DMS79 (cell line): ENCODE data around the gene LOXL3.

ENCODE experiments used
- DNase-seq: peaks from one replicate; lab custom pipeline; 2025; lab: John Stamatoyannopoulos, UW

The LOXL3 gene

DNA sequence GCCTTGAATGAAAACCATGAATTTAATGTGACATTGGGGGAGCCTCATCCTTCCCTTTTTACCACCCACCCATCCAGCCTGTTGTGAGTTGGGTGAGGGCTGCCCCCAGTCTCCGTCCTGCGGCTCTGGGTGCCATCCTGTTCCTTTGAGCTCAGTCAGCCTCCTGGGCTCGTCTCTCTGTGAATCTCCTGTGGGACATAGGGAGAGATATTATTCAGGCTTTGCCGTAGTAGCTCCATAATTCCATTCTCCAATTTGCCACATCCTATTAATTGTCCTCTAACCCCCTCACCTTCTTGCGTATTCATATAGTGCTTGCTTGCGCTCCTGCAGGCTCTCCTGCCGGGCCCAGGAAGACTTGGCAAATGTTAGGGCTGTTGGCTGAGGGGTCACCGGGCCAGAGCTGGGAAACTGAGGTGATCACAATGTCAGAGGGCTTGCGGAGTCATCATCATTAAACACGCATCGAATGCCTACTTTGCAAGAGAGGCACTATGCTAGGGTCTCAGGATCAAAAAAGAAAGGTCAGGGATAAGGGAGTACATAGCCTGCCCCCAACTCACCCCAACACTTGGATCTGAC lies 27.0 kb downstream of the LOXL3 start:
- DNase-seq = no peak

DNA sequence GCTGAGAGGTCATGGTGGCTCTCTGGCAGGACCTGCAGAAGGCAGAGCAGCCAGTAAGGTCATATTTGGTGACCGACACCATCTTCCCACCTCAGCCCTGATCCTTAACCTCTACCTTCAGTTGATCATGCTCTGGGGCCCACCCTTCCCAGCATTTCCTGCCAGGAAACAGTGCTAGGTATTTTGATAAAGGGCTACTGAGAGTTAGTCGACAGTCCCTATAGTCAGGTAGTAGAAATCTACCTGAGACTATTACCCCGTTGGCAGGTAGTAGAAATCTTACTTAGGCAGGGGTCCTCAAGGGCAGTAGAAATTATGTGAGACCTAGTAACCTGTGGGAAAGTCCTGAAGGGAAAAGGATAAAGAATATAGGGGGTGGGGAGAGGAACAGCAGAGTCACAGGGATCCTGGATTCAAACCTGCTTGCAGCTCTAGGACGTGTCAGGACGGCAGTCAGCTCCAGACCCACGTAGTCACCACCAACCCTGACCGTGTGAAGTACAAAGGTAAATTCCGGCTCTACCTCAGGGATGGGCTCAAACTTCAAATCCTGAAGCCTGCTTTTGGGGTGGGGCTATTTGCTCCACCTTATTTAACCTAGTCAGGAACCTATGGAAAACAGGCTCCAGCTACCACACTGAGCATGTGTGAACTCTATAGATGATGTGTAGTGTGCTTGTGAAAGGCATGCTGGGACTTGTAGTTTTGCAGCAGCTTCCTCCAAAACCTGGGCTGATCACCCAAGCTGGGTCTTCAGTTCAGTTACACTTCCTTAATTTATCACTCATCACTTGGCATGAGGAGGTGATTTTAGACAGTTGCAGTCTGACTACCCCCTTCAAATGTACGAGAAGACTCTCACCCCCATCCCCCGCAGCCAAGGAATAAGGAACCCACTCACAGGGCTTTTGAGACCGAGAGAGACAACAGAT lies 27.8 kb downstream of the LOXL3 start, which contains the start of gene DQX1:
Gene DQX1, minus strand, starts transcription at position 515 of the 932 bp plus-strand sequence. Its CDS starts 502 bp downstream, at position 13.
- DNase-seq = no peak

DNA sequence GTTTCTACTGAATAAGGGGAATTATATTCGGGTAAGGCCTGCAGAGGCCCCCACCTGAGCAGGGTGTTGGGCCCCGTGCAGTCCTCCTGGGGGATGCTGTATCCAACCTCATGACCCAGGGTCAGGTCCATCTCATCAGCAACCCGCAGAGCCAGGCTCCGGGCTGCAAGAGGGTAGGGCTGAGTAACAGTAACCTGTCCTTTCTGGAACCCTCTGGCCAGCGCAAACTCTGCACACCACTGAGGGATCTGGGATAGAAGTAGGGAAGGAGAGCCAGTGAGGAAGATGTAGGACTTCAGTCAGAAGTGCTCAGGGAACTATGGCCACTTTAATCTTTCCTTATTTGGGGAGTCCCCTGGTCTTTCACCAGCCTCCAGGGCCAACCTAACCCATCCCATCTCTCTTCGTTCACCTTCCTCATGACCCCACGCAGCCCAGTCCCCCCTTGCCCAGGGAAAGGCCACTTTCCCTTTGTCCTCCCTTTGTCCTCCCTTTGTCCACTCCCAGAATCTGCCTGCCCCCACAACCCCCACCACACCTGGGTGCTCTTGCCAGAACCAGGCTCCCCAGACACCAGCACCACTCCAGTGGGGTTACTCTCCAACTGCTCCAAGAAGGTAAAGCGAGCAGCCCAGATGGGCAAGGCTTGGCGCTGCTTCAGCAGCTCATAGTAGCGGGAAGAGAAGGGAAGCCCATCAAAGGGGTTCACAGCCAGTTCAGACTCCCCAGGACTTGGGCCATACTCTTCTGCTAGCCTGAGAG lies 28.6 kb downstream of the LOXL3 start:
- DNase-seq = no peak

DNA sequence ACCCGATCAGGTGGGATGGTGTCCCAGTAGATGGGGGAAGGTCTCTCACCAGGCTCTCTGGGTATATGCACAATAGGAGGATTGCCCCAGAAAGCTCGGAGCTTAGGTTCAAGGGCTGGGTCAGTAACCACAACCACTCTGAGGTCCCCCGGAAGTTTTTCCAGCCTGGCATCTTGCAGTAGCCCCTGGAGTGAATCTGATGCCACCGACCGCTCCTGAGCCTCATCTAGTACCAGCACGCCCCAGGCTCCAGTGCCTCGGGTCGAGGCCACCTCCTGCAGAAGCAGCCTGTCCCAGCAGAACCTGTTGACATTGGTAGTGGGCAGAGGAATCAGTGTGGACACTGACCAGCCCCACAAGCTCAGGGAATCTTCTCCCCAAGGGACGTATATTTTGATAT lies 29.7 kb downstream of the LOXL3 start:
- DNase-seq = no peak

DNA sequence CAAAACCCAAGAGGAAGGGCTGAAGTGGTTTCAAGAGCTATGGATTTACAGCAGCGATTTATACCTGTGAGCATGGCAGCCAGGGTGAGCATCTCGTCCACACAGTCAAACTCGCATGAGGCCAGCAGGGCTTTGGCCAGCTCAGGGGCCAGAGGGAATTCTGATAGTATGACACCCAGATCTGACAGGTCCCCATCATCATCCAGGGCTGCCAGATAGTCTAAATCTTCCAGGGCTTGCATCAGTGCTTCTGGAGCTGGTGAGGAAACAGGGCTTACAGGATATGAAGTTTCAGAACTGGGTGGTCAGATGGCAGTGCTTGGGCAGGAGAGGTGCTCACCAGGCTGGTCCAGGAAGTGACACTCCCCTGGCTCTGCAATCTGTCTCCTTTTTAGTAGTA lies 31.2 kb downstream of the LOXL3 start:
- no peak for DNase-seq

DNA sequence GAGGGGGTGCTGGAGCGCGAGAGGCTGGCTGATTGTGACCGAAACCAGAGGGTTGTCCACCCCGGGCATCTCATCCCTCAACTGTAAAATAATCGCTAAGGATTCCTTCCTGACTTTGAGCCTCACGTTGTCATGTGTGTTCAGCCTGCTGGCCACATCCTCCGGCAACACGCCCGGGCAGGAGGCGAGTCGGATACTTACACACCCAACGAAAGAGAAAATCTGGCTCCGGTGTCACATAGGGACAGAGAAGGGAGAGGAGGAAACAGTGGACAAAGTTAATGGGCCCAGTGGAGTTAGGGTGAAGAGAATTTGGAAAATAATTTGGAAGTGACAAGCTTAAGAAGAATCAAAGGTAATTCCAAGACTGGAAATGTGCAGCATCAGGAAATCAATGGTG lies 37.1 kb downstream of the LOXL3 start:
- no peak for DNase-seq

DNA sequence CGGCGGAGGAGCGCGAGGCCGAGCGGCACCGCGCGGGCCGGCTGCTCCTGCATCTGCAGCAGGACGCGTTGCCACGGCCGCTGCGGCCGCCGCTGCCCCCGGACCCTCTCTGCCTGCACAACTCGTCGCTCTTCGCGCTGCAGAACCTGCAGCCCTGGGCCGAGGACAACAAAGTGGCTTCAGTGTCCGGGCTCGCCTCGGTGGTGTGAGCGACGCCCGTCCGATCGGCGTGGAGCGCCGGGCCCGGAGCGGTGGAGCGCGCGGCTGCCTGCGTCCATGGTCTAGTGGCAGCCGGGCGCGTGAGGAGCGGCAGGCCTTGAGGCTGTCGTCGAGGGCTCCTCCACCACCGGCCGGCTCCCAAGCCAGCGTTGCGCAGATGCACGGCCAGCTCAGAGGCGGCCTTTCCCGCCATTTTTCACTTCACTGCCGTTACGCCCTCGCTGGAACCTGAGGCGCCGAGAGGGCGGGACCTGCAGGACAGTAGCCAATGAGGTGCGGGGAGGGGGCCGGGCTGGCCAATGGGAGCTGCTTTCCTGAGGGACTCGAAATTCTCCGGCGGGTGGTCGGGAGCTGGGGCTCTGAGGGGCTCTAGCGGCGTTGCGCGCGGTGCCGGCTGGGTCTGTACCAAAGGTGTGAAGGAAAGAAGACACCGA lies 37.6 kb downstream of the LOXL3 start:
- DNase-seq = no peak

DNA sequence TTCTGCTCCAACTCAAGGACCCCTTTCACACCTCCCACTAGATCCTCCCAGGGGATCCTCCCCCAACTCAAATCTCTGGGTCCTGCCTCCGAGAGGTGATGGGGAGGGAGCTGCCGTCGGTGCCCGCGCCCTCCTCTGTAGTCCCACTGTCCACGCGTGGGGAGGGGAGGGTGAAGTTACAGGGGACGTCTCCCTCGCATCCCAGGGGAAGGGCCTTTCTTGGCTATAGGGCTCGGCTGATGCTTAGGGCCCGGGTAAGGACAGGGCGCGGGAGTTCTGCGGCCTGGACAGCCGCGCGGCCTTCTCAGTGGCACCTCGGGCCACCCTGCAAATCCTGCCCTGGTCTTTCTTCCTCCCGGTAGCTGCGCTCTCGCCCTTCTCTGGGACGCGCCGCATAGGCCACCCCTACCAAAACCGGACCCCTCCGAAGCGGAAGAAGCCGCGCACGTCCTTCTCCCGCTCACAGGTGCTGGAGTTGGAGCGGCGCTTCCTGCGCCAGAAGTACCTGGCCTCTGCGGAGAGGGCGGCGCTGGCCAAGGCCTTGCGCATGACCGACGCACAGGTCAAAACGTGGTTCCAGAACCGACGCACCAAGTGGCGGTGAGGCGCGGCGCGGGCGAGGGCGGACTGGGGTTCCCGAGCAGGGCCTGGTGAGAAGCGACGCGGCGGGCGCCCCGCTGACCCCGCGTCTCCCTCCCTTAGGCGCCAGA lies 38.3 kb downstream of the LOXL3 start:
- no peak for DNase-seq

DNA sequence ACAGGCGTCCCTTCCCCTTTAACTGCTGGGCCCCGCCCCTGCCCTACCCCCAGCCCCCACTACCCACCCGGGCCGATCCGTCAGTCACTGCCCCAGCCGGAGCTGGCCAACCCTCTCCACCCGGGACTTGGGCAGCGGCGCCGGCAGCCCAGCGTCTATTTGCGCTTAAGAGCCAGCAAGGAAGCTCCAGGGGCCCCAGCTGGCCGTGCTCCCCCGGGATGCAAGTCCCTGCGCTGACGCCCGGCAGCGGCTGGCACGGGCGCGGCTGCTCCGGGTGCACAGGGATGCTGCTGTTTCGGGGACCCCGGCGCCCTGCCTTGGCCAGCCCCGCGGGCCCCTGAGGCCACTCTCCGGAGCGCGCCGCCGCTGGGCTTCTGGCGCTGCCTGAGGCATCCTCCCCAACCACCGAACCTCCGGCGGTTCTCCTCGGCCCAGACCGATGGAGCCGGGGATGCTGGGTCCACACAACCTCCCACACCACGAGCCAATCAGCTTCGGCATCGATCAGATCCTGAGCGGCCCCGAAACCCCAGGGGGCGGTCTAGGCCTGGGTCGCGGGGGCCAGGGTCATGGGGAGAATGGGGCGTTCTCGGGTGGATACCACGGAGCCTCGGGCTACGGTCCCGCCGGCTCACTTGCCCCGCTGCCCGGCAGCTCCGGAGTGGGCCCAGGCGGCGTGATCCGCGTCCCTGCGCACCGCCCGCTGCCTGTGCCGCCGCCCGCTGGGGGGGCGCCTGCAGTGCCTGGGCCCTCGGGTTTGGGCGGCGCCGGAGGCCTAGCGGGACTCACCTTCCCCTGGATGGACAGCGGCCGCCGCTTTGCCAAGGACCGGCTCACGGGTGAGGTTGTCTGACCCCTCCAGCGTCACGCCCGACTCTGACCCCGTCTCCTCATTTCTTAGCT lies 39.1 kb downstream of the LOXL3 start, which contains the start of gene TLX2:
Gene TLX2, plus strand, starts transcription at position 83 of the 903 bp plus-strand sequence. Its CDS starts 357 bp downstream, at position 440.
- DNase-seq = no peak

DNA sequence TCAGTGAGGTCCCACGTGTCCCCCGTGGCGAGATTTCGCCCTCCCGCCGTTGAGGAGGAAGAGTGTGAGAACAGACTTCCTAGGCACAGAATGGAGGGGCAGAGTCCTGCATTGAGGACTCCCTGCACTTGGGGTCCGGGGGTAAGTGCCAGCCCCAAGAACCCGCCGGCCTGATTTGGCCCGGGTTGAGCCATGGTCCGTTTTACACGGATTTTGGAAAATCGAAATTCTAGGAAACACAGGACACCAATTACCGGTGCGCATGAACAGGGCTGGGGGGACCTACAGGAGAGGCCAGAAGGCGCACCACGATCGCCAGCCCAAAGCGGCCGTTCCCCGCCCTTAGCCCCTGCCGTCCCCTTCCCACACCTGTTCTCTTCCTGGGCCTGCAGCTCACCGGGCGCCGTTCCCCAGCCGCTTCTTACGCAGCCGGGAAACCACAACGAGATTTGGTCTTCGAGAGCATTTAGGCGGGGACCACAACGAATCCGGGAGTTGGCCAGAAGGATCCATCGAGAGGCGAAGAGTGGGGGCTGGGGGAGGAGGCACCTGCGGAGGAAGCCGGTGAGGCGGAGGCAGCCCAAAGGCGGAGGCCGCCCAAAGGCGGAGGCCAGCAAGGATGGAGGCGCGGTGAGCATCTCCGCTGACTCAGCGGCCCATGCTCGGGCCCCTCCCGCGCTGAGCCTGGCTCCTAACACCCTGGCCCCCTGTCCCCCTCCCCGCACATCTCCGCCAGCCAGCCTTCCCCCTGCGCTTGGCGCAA lies 40.0 kb downstream of the LOXL3 start:
- no peak for DNase-seq

DNA sequence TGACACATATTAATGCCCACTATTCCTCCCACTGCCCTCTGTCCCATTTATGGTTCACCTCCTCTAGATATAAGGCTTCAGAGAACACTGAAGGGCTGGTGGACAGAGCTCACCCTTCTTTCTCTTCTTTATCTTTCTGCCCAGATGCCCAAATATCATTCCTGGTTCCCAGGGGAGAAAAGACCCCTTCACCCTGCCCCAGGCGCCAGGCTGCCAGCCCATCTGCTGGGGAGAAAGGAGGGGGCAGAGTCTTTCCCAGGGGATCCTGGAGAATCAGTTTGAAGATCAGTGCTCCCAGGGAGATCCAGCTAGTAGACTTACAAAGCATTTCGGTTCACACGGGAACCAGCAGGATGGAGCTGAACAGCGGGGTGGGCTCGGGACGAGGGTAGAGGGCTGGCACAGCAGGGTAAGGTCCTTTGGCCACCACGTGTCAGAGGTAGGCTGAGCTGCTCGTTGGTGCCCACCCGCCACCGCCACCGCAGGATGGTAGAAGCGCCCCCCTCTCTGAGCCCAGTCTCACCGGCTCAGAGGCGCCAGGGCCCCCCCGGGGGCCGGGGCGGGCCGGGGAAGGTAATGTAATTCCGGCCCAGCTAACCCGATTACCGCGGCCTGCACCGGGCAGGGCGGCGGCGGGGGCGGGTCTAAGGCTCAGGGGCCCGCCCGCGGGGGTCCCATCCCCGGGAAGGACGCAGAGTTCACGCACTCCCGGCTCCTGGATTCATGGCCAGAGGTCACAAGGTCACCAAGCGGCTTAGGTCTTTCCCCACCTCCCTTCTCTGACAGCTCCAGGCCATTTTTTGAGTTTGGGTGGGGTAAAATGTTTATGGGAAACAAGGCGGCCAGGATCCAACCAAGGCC lies 40.8 kb downstream of the LOXL3 start:
- DNase-seq = no peak

DNA sequence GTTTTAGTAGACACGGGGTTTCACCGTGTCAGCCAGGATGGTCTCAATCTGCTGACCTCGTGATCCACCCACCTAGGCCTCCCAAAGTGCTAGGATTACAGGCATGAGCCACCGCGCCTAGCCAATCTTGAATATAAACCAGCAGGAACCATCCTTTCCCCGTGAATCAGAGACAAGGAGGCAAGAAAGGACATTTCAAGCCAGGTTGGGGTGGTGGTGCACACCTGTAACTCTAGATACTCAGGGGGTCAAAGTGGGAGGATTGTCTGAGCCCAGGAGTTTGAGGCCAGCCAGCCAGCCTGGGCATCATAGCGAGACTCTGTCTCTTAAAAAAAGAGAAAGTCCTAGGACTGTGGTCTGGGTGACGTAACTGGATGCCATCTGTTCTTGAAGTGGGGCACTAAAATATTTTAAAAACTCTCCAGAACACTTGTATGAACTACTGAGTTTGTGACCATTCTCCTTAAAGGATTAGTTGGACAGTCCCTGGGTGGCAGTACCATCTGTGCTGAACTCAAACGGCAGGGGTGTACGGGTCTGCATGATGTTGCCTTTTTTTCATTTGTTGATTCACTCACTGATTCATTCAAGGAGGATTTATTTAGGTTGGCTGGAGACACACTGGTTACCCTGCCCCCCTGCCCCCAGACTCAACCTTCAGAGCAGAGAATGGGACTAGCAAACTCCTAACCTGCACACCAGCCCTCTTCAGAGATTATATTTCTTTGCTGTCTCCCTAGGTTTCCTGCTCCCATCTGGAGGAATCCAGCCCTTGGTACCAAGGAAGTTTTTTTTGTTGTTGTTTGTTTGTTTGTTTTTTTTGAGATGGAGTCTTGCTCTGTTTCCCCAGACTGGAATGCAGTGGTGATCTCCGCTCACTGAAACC lies 42.4 kb downstream of the LOXL3 start:
- no peak for DNase-seq

DNA sequence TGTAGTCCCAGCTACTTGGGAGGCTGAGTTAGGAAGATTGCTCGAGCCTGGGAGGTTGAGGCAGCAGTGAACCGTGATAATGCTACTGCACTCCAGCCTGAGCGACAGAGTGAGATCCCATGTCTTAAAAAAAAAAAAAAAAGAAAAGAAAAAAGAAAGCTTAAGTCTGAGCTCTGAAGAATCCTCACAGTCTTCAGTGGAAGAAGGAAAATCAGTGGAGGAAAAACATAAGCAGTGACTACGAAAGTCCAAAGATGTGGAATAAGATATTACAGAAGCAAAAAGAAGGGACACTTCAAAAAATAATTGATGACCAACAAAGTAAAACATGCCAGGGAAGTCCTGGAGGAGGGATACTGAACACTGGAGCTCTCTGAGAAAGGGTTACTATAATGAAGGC lies 43.5 kb downstream of the LOXL3 start:
- no peak for DNase-seq

DNA sequence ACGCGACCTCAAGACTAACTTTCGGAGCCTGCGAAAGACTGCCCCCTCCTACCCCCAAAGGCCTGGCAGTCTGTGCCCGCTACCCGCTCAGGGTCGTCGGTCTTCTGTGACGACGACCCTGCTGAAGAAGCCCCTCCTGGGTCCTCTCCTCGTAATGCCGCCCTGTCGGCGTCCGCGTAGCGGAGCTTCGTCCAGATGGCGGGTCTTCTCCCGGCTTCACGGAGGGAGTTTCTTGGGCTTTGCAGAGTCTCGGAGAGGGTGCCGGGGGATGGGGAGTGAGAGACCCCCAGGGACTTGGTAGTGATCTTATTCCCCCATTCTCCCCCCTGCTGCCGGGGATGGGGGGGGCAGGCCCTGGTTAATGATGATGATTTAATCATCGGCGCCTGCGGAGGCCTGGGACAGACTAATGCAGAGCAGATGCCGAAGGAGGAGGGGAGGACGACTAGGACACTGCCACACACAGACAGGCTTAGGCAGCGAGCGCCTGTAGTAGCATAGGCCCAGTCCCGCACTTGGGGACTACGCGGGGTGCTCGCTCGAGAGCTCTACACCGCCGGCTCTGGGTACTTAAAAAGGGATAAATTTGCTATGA lies 45.7 kb downstream of the LOXL3 start:
- DNase-seq = no peak

DNA sequence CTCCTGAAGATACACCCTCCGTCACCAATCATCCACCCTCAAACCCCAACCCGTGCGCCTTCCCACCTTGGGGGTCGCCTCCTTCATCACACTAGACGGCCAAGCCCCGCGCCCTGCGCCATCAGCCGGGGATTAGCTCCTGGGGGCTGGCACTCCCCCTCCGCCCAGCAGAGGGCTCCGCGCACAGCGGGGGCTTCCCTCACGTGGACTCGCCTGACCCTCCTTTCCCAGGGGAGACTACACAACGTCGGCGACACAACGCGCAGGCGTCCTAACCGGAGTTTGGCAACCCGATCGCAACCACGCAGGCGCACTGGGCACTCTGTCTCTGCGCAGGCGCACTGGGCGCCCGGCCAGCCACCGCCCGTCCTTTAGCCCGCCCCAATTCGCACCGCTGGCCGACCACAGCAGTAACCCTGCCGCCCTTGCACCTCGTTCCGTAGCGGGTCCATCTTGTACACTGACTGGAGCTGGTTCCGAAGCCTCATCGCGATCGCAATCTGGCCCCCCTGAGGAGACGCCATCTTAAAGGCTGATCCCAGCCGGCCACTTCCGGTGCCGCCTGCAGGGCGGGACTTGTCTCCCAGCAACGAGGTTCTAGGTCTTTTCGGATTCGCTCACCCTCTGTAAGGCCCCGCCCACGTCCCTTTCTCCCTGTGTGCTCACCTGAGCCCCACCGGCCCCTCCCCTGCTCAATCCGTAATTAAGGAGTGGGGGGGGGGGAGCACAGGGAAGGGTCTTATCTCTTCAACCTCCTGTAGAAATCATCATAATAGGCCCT lies 46.4 kb downstream of the LOXL3 start, which contains the start of gene PCGF1:
Gene PCGF1, minus strand, starts transcription at position 551 of the 781 bp plus-strand sequence. Its CDS starts 27 bp downstream, at position 524.
- DNase-seq = peak; percentile 98
